ENCODE measurements around the gene WNT9B.

DNA sequence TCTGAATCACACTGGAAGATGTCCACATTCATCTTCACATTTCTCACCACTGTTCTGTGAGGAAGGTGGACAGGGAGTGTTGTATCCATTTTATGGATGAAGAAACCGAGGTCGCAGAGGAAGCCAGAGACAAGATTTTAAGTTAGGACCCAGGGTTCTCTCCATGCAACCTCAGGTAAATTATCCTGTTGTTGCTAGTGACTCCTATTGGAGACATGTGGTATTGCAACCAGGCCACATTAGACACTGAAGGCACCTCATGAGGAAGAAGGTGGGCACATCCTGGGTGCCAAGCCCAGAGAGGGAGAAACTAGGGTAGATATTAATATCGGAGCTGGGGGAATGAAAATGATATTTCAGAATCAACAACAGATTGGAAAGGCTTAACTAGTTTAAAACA, 8.5 kb upstream of the WNT9B start:
- TF ChIP-seq POLR2A (IDR thresholded peaks at IDR 0.05): no peak
- TF ChIP-seq, protein P1, sequence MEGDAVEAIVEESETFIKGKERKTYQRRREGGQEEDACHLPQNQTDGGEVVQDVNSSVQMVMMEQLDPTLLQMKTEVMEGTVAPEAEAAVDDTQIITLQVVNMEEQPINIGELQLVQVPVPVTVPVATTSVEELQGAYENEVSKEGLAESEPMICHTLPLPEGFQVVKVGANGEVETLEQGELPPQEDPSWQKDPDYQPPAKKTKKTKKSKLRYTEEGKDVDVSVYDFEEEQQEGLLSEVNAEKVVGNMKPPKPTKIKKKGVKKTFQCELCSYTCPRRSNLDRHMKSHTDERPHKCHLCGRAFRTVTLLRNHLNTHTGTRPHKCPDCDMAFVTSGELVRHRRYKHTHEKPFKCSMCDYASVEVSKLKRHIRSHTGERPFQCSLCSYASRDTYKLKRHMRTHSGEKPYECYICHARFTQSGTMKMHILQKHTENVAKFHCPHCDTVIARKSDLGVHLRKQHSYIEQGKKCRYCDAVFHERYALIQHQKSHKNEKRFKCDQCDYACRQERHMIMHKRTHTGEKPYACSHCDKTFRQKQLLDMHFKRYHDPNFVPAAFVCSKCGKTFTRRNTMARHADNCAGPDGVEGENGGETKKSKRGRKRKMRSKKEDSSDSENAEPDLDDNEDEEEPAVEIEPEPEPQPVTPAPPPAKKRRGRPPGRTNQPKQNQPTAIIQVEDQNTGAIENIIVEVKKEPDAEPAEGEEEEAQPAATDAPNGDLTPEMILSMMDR (IDR thresholded peaks at IDR 0.05): peak in 2 of 6 experiments; percentile 15 to 17

Data from adrenal gland (tissue), 5 donors.